Measurements from ENCODE around the gene NOS1AP. TPM values are rescaled to one million over a fixed set of nuclear protein-coding genes. Genes with fewer than 3 reads are reported as not detected.

Gene NOS1AP
- total and polyA plus RNA-seq, 9 of the 15 experiments (the other 6 are each of a cell fraction or from before 2014, with no cell fraction given), result 0.07 to 1.5 (median 0.22) TPM

DNA sequence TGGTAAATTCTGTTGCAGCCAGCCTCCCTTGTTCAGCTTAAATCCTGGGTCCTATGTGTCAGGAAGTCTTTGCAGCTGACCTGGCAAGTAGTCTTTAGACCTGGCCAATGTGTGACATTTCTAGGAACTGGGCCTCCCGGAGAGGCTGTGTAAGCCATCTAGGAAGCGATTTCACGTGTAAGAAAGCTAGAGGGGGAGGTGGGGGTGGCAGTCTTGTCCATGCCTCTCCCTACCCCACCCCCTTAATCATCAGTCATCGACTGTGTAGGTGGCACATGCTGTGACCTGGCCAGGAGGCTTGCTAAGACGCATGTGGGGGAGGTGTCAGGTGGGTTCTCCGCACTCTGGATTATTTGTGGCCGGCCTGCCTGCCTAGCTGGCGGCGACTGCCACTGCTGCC, 320.5 kb downstream of the NOS1AP start:
- POLR2A ChIA-PET, result interaction anchor here (2.6 to 2.8 kb wide), 2 partner anchors 9 to 10 kb away, joined by 10 to 17 read pairs; no protein-coding TSS in a partner anchor
- Histone ChIP-seq H3K4me2 (ENCODE audit: insufficient read depth, low read length) (peak overlapping the region; percentile 45), H3K27ac (ENCODE audit: extremely low read depth, low read depth, low read length) (peak overlapping the region; percentile 55), H3K9me3 (replicated peaks; ENCODE audit: control insufficient read depth, insufficient read depth, low read depth, low read length) (no peaks in the 10 kb centered on the region), H3K9me1 (ENCODE audit: control insufficient read depth, insufficient read depth, low read length) (peaks cover 7% of the 10 kb centered on the region), H3K9ac (ENCODE audit: insufficient read depth in 1 of 2, low read depth in 2 of 2, low read length in 2 of 2) (peak overlapping the region; percentile 26 to 75; a peak in 3 of 4 replicates), H2AFZ (ENCODE audit: low read depth, low read length) (peak overlapping the region; percentile 52), H3K79me2 (ENCODE audit: control insufficient read depth, insufficient read depth, low read length) (peaks cover 12% of the 10 kb centered on the region; the same call in 2 of the 3 replicates), H3K4me1 (replicated peaks in 1 of 2; ENCODE audit: control insufficient read depth in 2 of 2, insufficient read depth in 2 of 2, low read length in 2 of 2) (peaks cover 55 to 69% of the 10 kb centered on the region in 2 experiments), H4K20me1 (replicated peaks; ENCODE audit: control insufficient read depth, insufficient read depth, low read length) (no peaks in the 10 kb centered on the region), H3K27me3 (ENCODE audit: control insufficient read depth in 2 of 2, insufficient read depth in 2 of 2, low read length in 2 of 2) (no peaks in the 10 kb centered on the region), H3K36me3 (ENCODE audit: control insufficient read depth, insufficient read depth, low read length) (no peaks in the 10 kb centered on the region; the same call in 2 of the 3 replicates), H3K4me3 (no peak overlapping the region)
- peak; percentile 16 for ATAC-seq
- CTCF ChIA-PET (ENCODE audit: low intra/inter-chr PET ratio), result no interaction called here
- 7% methylated on average over 9 of the region's 9 CpGs for WGBS (ENCODE audit: insufficient coverage, low coverage, missing lambda C conversion rate)
- in situ Hi-C loops (cut with MboI), result no loop called here
- peak; percentile 74 to 88 (median 84) for DNase-seq (ENCODE audit: extremely low read depth in 1 of 4, low spot score in 3 of 4)
- no TSS peak for BruUV-seq (replicated peaks)
- peak; percentile 26 for FAIRE-seq
- intact Hi-C loops (cut with micrococcal nuclease), result loop anchor here (5.0 kb wide), 1 partner anchor 113 kb away; no protein-coding TSS in a partner anchor
- TF ChIP-seq HNRNPK (IDR thresholded peaks at IDR 0.05; ENCODE audit: low read depth, low read length, poor library complexity, severe bottlenecking) (no peak), HSF4 (CRISPR knock-in tag; IDR thresholded peaks at IDR 0.05; ENCODE audit: borderline replicate concordance) (no peak), ZNF24 (IDR thresholded peaks at IDR 0.05) (no peak), DDX20 (tag; IDR thresholded peaks at IDR 0.05; ENCODE audit: low read depth) (no peak), SOX6 (IDR thresholded peaks at IDR 0.05) (no peak), BRD4 (IDR thresholded peaks at IDR 0.05) (no peak), ZNF41 (CRISPR knock-in tag; conservative IDR thresholded peaks at IDR 0.05) (no peak), ZNF3 (CRISPR knock-in tag; IDR thresholded peaks at IDR 0.05) (no peak), NONO (IDR thresholded peaks at IDR 0.05; ENCODE audit: low read depth in 2 of 2, low read length in 1 of 2) (no peak), ERF (CRISPR knock-in tag; IDR thresholded peaks at IDR 0.05) (no peak), TCF7 (IDR thresholded peaks at IDR 0.05; ENCODE audit: borderline replicate concordance) (no peak)
- TF ChIP-seq, protein P1, sequence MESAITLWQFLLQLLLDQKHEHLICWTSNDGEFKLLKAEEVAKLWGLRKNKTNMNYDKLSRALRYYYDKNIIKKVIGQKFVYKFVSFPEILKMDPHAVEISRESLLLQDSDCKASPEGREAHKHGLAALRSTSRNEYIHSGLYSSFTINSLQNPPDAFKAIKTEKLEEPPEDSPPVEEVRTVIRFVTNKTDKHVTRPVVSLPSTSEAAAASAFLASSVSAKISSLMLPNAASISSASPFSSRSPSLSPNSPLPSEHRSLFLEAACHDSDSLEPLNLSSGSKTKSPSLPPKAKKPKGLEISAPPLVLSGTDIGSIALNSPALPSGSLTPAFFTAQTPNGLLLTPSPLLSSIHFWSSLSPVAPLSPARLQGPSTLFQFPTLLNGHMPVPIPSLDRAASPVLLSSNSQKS (CRISPR knock-in tag; IDR thresholded peaks at IDR 0.05), result no peak
- TF ChIP-seq, protein P2, sequence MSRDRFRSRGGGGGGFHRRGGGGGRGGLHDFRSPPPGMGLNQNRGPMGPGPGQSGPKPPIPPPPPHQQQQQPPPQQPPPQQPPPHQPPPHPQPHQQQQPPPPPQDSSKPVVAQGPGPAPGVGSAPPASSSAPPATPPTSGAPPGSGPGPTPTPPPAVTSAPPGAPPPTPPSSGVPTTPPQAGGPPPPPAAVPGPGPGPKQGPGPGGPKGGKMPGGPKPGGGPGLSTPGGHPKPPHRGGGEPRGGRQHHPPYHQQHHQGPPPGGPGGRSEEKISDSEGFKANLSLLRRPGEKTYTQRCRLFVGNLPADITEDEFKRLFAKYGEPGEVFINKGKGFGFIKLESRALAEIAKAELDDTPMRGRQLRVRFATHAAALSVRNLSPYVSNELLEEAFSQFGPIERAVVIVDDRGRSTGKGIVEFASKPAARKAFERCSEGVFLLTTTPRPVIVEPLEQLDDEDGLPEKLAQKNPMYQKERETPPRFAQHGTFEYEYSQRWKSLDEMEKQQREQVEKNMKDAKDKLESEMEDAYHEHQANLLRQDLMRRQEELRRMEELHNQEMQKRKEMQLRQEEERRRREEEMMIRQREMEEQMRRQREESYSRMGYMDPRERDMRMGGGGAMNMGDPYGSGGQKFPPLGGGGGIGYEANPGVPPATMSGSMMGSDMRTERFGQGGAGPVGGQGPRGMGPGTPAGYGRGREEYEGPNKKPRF (IDR thresholded peaks at IDR 0.05; ENCODE audit: low read depth, low read length), result no peak
- TF ChIP-seq, protein P3, sequence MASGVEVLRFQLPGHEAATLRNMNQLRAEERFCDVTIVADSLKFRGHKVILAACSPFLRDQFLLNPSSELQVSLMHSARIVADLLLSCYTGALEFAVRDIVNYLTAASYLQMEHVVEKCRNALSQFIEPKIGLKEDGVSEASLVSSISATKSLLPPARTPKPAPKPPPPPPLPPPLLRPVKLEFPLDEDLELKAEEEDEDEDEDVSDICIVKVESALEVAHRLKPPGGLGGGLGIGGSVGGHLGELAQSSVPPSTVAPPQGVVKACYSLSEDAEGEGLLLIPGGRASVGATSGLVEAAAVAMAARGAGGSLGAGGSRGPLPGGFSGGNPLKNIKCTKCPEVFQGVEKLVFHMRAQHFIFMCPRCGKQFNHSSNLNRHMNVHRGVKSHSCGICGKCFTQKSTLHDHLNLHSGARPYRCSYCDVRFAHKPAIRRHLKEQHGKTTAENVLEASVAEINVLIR (CRISPR knock-in tag; IDR thresholded peaks at IDR 0.05), result no peak
- TF ChIP-seq, protein P4, sequence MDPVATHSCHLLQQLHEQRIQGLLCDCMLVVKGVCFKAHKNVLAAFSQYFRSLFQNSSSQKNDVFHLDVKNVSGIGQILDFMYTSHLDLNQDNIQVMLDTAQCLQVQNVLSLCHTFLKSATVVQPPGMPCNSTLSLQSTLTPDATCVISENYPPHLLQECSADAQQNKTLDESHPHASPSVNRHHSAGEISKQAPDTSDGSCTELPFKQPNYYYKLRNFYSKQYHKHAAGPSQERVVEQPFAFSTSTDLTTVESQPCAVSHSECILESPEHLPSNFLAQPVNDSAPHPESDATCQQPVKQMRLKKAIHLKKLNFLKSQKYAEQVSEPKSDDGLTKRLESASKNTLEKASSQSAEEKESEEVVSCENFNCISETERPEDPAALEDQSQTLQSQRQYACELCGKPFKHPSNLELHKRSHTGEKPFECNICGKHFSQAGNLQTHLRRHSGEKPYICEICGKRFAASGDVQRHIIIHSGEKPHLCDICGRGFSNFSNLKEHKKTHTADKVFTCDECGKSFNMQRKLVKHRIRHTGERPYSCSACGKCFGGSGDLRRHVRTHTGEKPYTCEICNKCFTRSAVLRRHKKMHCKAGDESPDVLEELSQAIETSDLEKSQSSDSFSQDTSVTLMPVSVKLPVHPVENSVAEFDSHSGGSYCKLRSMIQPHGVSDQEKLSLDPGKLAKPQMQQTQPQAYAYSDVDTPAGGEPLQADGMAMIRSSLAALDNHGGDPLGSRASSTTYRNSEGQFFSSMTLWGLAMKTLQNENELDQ (CRISPR knock-in tag; IDR thresholded peaks at IDR 0.05; ENCODE audit: borderline replicate concordance), result no peak
- TF ChIP-seq, protein P5, sequence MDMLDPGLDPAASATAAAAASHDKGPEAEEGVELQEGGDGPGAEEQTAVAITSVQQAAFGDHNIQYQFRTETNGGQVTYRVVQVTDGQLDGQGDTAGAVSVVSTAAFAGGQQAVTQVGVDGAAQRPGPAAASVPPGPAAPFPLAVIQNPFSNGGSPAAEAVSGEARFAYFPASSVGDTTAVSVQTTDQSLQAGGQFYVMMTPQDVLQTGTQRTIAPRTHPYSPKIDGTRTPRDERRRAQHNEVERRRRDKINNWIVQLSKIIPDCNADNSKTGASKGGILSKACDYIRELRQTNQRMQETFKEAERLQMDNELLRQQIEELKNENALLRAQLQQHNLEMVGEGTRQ (CRISPR knock-in tag; IDR thresholded peaks at IDR 0.05), result no peak
